Ascending aorta (tissue), 2 donors: Measurements from ENCODE around the gene CFAP45. TPM values are rescaled to one million over a fixed set of nuclear protein-coding genes. Genes with fewer than 3 reads are reported as not detected.
A peak's percentile ranks its signal among the peaks of the same experiment; 100 is the strongest.

Experiments used
- DNase-seq, 2 donors: peaks; one replicate each; pipeline ENCODE4 v3.0.0-alpha.2; 2019; ENCODE audit warnings: low spot score in 2 of 2
- H3K27ac ChIP-seq, 2 donors: fragments of 200-600 bp; sonication (generic); one replicate each; pipeline ENCODE4 v1.5.1; 2016 to 2017; ENCODE audit warnings: mild to moderate bottlenecking in 1 of 2
- H3K27me3 ChIP-seq: fragments of 200-600 bp; sonication (generic); one replicate; pipeline ENCODE4 v1.5.1; 2017
- H3K36me3 ChIP-seq, 2 donors: fragments of 200-600 bp; sonication (generic); one replicate each; pipeline ENCODE4 v1.5.1; 2016
- H3K4me1 ChIP-seq, 2 donors: fragments of 200-600 bp; sonication (generic); one replicate each; pipeline ENCODE4 v1.5.1; 2016 to 2017; ENCODE audit warnings: mild to moderate bottlenecking in 1 of 2
- H3K4me3 ChIP-seq, 2 donors: fragments of 200-600 bp; sonication (generic); one replicate each; pipeline ENCODE4 v1.5.1; 2016 to 2017; ENCODE audit warnings: mild to moderate bottlenecking in 1 of 2
- H3K9me3 ChIP-seq, 2 donors: fragments of 200-600 bp; sonication (generic); one replicate each; pipeline ENCODE4 v1.5.1; 2016
- CTCF ChIP-seq, 3 experiments: fragments of 200-600 bp in 2 of 3; fragments of 450-650 bp in 1 of 3; sonication (generic) in 2 of 3; IDR thresholded peaks; one replicate each; pipeline ENCODE4 v1.5.1; 2016 to 2019; ENCODE audit warnings: antibody characterized with exemption in 3 of 3, mild to moderate bottlenecking in 1 of 3, moderate library complexity in 1 of 3
- intact Hi-C: fragments of 100-400 bp; cut with DNase I; formaldehyde crosslinking; loops from one replicate; pipeline ENCODE4 v1.15.1; 2023
- total RNA-seq: library from RNA; depleted of rRNA; stranded (reverse); fragments of >200 nt; gene quantifications from one replicate; pipeline ENCODE4 v1.1.0, GENCODE V29; 2016

Gene CFAP45
- total RNA-seq, 1 donor from 2014 or later, result not detected

GRCh38 chr1:159937054-159937750, 37.2 kb upstream of the CFAP45 start:
- H3K36me3 ChIP-seq, result no peaks in the 10 kb centered on the region
- DNase-seq, result no peak
- intact Hi-C loops, result loop anchor here (2.0 kb wide), 1 partner anchor 70 kb away; no protein-coding TSS in a partner anchor

GRCh38 chr1:159936273-159936904, 36.4 kb upstream of the CFAP45 start:
- Histone ChIP-seq H3K36me3 (no peaks in the 10 kb centered on the region), H3K4me1 (peaks cover 0 to 2% of the 10 kb centered on the region in 2 donors), H3K4me3 (no peak overlapping the region), H3K27me3 (no peaks in the 10 kb centered on the region), H3K9me3 (no peaks in the 10 kb centered on the region), H3K27ac (no peak overlapping the region)
- intact Hi-C loops, result loop anchor here (2.0 kb wide), 1 partner anchor 70 kb away; no protein-coding TSS in a partner anchor
- TF ChIP-seq CTCF (IDR thresholded peaks at IDR 0.05), result peak; percentile 92 to 99 (median 98)
- peak in 1 of 2 donors; percentile 77 for DNase-seq

More at GRCh38 chr1:159937054-159937750, 37.2 kb upstream of the CFAP45 start:
- Histone ChIP-seq H3K27ac (no peak overlapping the region), H3K4me1 (peaks cover 0 to 2% of the 10 kb centered on the region in 2 donors), H3K4me3 (no peak overlapping the region), H3K9me3 (no peaks in the 10 kb centered on the region), H3K27me3 (no peaks in the 10 kb centered on the region)
- TF ChIP-seq CTCF (IDR thresholded peaks at IDR 0.05), result no peak

- no peak for TF ChIP-seq CTCF (IDR thresholded peaks at IDR 0.05)
- no peak overlapping the region for H3K27ac ChIP-seq
- H3K27me3 ChIP-seq, result no peaks in the 10 kb centered on the region
- peaks cover 0 to 2% of the 10 kb centered on the region in 2 donors for H3K4me1 ChIP-seq
- intact Hi-C loops, result loop anchor here (2.0 kb wide), 1 partner anchor 71 kb away; no protein-coding TSS in a partner anchor
- H3K9me3 ChIP-seq, result no peaks in the 10 kb centered on the region
- no peak overlapping the region for H3K4me3 ChIP-seq
- DNase-seq, result no peak
- H3K36me3 ChIP-seq, result no peaks in the 10 kb centered on the region
These were observed 35.8 kb upstream of the CFAP45 start for GRCh38 chr1:159935719-159936272.

- Histone ChIP-seq H3K27ac (no peak overlapping the region), H3K4me1 (peaks cover 0 to 2% of the 10 kb centered on the region in 2 donors), H3K4me3 (no peak overlapping the region), H3K9me3 (no peaks in the 10 kb centered on the region), H3K27me3 (no peaks in the 10 kb centered on the region), H3K36me3 (no peaks in the 10 kb centered on the region)
- intact Hi-C loops, result no loop called here
- no peak for DNase-seq
- no peak for TF ChIP-seq CTCF (IDR thresholded peaks at IDR 0.05)
These were observed 35.3 kb upstream of the CFAP45 start for GRCh38 chr1:159935305-159935704.

GRCh38 chr1:159934136-159935039, 34.4 kb upstream of the CFAP45 start:
- TF ChIP-seq CTCF (IDR thresholded peaks at IDR 0.05), result no peak
- no peaks in the 10 kb centered on the region for H3K9me3 ChIP-seq
- intact Hi-C loops, result no loop called here
- DNase-seq, result no peak
- no peak overlapping the region for H3K4me3 ChIP-seq
- no peak overlapping the region for H3K27ac ChIP-seq
- no peaks in the 10 kb centered on the region for H3K27me3 ChIP-seq
- H3K4me1 ChIP-seq, result peaks cover 0 to 2% of the 10 kb centered on the region in 2 donors
- H3K36me3 ChIP-seq, result no peaks in the 10 kb centered on the region
